ENCODE measurements around the gene NRXN3. TPM values are rescaled to one million over a fixed set of nuclear protein-coding genes. Genes with fewer than 3 reads are reported as not detected.

The NRXN3 gene
- polyA plus RNA-seq, 6 donors from 2014 or later = not detected

GRCh38 chr14:79530555-79530954 is 1360.4 kb downstream of the NRXN3 start:
- no peaks in the 10 kb centered on the region for H3K4me1 Mint-ChIP-seq
- no peaks in the 10 kb centered on the region for H3K36me3 Mint-ChIP-seq
- no peak overlapping the region for H3K27ac Mint-ChIP-seq
- DNase-seq (no peak), ATAC-seq (ENCODE audit: low read depth in 2 of 2) (no peak)
- peaks cover 0 to 5% (median 0%) of the 10 kb centered on the region in 7 donors for H3K9me3 Mint-ChIP-seq
- H3K27me3 Mint-ChIP-seq = no peaks in the 10 kb centered on the region
- H3K4me3 Mint-ChIP-seq = no peak overlapping the region

GRCh38 chr14:79534703-79535353 is 1364.7 kb downstream of the NRXN3 start:
- Mint-ChIP-seq H3K27me3 (no peaks in the 10 kb centered on the region), H3K9me3 (peaks cover 0 to 24% (median 8%) of the 10 kb centered on the region in 7 donors), H3K4me1 (no peaks in the 10 kb centered on the region), H3K27ac (no peak overlapping the region), H3K36me3 (no peaks in the 10 kb centered on the region), H3K4me3 (no peak overlapping the region)
- ATAC-seq (ENCODE audit: low read depth in 2 of 2) (no peak), DNase-seq (no peak)

DNA sequence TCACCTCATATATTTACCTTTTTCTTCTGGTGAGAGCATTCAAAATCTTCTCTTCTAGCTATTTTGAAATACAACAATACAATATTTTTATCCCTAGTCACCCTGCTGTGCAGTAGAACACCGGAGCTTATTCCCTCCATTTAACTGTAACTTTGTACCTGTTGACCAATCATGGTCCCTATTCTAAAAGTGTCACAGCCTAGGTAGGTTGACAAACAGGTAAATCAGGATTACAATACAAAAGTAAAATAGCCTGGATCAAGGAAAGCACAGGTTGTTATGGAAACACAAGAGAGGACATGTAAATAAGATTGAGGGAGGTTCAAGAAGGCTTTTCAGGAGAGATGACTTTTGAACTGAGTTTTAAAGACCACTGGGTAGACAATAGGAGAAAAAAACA is 1370.2 kb downstream of the NRXN3 start:
- H3K9me3 Mint-ChIP-seq = peaks cover 0 to 24% (median 9%) of the 10 kb centered on the region in 7 donors
- no peak for DNase-seq
- no peaks in the 10 kb centered on the region for H3K27me3 Mint-ChIP-seq
- ATAC-seq (ENCODE audit: low read depth in 2 of 2) = no peak
- H3K27ac Mint-ChIP-seq = no peak overlapping the region
- no peak overlapping the region for H3K4me3 Mint-ChIP-seq
- no peaks in the 10 kb centered on the region for H3K36me3 Mint-ChIP-seq
- H3K4me1 Mint-ChIP-seq = no peaks in the 10 kb centered on the region

- Mint-ChIP-seq H3K27ac (no peak overlapping the region), H3K27me3 (no peaks in the 10 kb centered on the region), H3K4me3 (no peak overlapping the region), H3K4me1 (no peaks in the 10 kb centered on the region), H3K36me3 (no peaks in the 10 kb centered on the region), H3K9me3 (peaks cover 0 to 18% (median 4%) of the 10 kb centered on the region in 7 donors)
- DNase-seq (no peak), ATAC-seq (ENCODE audit: low read depth in 2 of 2) (no peak)
Measured at GRCh38 chr14:79542121-79542520, 1371.9 kb downstream of the NRXN3 start.

DNA sequence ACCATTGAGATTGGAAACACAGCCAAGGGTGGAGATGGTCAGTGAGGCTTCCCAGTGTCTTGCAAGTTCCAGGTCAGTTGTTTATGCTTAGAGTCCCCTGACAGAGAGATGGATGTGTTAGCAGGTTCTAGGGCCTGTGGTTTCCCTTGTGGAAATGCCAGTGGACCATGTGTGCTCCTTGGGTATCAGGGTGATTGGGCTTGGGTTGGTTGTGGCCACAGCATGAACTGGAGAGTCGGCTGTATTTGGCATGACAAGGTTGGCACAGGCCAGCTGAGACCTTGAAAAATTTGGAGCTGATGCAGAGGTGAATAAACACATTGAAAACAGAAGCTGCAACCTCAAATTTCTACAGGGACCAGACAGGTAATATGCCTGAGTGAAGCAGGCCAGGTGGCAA is 1373.2 kb downstream of the NRXN3 start:
- H3K4me3 Mint-ChIP-seq = peak overlapping the region in 1 of 8 donors; percentile 25
- H3K4me1 Mint-ChIP-seq = no peaks in the 10 kb centered on the region
- peaks cover 3 to 24% (median 5%) of the 10 kb centered on the region in 7 donors for H3K9me3 Mint-ChIP-seq
- DNase-seq = no peak
- ATAC-seq (ENCODE audit: low read depth in 2 of 2) = no peak
- no peak overlapping the region for H3K27ac Mint-ChIP-seq
- no peaks in the 10 kb centered on the region for H3K36me3 Mint-ChIP-seq
- no peaks in the 10 kb centered on the region for H3K27me3 Mint-ChIP-seq

DNA sequence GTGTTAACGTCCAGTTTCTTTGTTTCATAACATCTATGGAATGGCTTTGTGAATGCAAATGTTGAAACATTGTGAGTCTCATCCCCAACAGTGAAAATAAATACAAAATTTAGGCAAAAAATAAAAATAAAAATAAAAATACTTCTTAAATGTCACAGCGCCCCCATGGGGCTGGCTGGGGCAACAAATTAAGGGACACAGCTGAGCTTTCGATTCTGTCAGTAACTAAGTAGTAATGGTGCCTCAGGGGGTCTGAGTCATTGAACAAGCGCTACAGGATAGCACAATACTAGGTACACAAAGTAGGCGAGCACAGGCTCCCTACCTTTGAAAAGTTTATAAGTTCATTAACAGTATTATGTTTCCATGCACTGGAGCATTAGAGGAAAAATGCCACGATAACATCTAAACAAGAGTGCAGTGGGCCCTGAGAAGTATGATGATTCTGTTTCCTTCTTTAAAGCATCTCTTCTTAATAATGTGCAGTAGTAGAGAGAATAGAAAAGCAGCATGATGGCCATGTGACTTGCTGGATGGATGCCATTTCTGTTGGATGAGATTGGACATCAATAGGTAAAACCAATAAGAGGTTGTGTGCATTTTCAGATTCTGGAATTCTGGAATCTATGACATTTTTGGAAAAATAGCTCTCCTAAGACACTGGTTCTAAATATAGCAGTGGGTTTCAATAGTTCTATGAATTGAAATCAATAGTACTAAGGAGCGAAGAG is 1374.0 kb downstream of the NRXN3 start:
- Mint-ChIP-seq H3K36me3 (no peaks in the 10 kb centered on the region), H3K4me3 (no peak overlapping the region), H3K9me3 (peaks cover 2 to 24% (median 5%) of the 10 kb centered on the region in 7 donors), H3K4me1 (no peaks in the 10 kb centered on the region), H3K27me3 (no peaks in the 10 kb centered on the region), H3K27ac (no peak overlapping the region)
- ATAC-seq (ENCODE audit: low read depth in 2 of 2) = no peak
- no peak for DNase-seq

DNA sequence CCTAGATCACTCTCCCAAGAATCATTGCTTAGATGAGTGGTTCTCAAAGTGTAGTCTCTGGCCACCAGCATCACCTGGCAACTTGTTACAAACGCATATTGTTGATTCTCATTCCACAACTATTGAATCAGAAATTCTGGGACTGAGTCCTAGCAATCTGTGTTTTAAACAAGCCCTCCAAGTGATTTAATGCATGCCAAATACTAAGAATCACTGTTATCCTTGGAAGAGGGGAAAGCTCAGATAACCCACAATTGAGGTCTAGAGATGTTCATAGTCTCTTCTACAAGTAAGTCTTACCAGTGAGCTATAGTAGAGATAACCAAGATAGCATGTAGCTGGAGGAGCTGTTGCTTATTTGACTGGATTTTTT is 1374.5 kb downstream of the NRXN3 start:
- no peak for ATAC-seq (ENCODE audit: low read depth in 2 of 2)
- H3K4me3 Mint-ChIP-seq = no peak overlapping the region
- H3K27me3 Mint-ChIP-seq = no peaks in the 10 kb centered on the region

GRCh38 chr14:79548836-79549235 is 1378.7 kb downstream of the NRXN3 start:
- no peak overlapping the region for H3K4me3 Mint-ChIP-seq
- H3K36me3 Mint-ChIP-seq = no peaks in the 10 kb centered on the region
- peaks cover 0 to 18% (median 3%) of the 10 kb centered on the region in 7 donors for H3K9me3 Mint-ChIP-seq
- no peak for ATAC-seq (ENCODE audit: low read depth in 2 of 2)
- no peak for DNase-seq
- H3K27me3 Mint-ChIP-seq = no peaks in the 10 kb centered on the region
- no peak overlapping the region for H3K27ac Mint-ChIP-seq
- no peaks in the 10 kb centered on the region for H3K4me1 Mint-ChIP-seq

More for the DNA sequence above, 1374.5 kb downstream of the NRXN3 start:
- H3K36me3 Mint-ChIP-seq = no peaks in the 10 kb centered on the region
- DNase-seq = no peak
- H3K4me1 Mint-ChIP-seq = no peaks in the 10 kb centered on the region
- no peak overlapping the region for H3K27ac Mint-ChIP-seq
- H3K9me3 Mint-ChIP-seq = peaks cover 0 to 21% (median 5%) of the 10 kb centered on the region in 7 donors

DNA sequence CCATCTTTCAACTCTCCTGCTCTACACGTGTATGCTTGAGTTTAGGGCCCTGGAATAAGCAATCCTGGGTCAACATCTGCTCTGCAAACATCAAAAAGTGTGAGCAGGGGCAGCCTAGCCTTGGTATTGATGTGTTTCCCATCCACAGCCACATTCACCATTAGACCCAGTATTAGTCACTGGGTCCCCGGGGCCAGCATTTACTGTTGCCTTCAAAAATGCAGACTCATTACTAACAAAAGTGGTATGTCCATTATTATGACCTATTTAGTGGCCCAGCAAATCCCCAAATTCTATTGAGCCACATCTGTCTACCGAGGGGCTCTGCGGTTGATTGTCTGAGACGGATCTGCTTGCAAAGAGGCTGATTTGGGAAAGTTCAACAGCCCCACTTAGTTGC is 1379.3 kb downstream of the NRXN3 start:
- DNase-seq (no peak), ATAC-seq (ENCODE audit: low read depth in 2 of 2) (no peak)
- no peaks in the 10 kb centered on the region for H3K36me3 Mint-ChIP-seq
- H3K27me3 Mint-ChIP-seq = no peaks in the 10 kb centered on the region
- no peak overlapping the region for H3K27ac Mint-ChIP-seq
- no peaks in the 10 kb centered on the region for H3K4me1 Mint-ChIP-seq
- no peak overlapping the region for H3K4me3 Mint-ChIP-seq
- H3K9me3 Mint-ChIP-seq = peaks cover 0 to 15% (median 4%) of the 10 kb centered on the region in 7 donors

- H3K9me3 Mint-ChIP-seq = peaks cover 0 to 7% (median 4%) of the 10 kb centered on the region in 7 donors
- no peak for DNase-seq
- H3K4me3 Mint-ChIP-seq = no peak overlapping the region
- no peaks in the 10 kb centered on the region for H3K27me3 Mint-ChIP-seq
- H3K27ac Mint-ChIP-seq = no peak overlapping the region
- no peaks in the 10 kb centered on the region for H3K4me1 Mint-ChIP-seq
- no peaks in the 10 kb centered on the region for H3K36me3 Mint-ChIP-seq
- no peak for ATAC-seq (ENCODE audit: low read depth in 2 of 2)
Measured at GRCh38 chr14:79551523-79551922, 1381.3 kb downstream of the NRXN3 start.

GRCh38 chr14:79552778-79553177 is 1382.6 kb downstream of the NRXN3 start:
- DNase-seq (no peak), ATAC-seq (ENCODE audit: low read depth in 2 of 2) (no peak)
- no peaks in the 10 kb centered on the region for H3K4me1 Mint-ChIP-seq
- H3K27me3 Mint-ChIP-seq = no peaks in the 10 kb centered on the region
- H3K9me3 Mint-ChIP-seq = peaks cover 0 to 9% (median 2%) of the 10 kb centered on the region in 7 donors
- H3K36me3 Mint-ChIP-seq = no peaks in the 10 kb centered on the region
- no peak overlapping the region for H3K27ac Mint-ChIP-seq
- no peak overlapping the region for H3K4me3 Mint-ChIP-seq

DNA sequence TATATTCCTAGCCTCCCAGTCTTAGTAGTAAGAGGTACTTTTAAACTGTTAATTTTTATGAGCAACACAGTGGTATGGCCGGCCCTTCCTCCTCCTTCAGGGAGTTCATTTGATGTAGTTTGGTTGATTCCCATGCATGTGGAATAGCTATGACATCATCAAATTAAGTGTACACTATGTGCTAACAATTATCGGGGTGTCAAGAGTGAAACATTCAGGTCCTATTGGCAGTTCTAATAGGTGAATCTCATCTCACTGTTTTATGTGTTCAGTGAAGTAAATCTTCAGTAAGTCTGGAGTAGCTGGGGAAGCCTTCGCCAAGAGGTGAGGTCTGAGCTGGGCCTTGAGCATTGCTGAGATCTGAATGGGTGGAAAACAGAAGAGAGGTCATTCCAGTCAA is 1384.6 kb downstream of the NRXN3 start:
- no peaks in the 10 kb centered on the region for H3K27me3 Mint-ChIP-seq
- DNase-seq (no peak), ATAC-seq (ENCODE audit: low read depth in 2 of 2) (no peak)
- H3K4me1 Mint-ChIP-seq = no peaks in the 10 kb centered on the region
- H3K27ac Mint-ChIP-seq = no peak overlapping the region
- H3K4me3 Mint-ChIP-seq = no peak overlapping the region
- peaks cover 0 to 22% (median 8%) of the 10 kb centered on the region in 7 donors for H3K9me3 Mint-ChIP-seq
- H3K36me3 Mint-ChIP-seq = no peaks in the 10 kb centered on the region

- Mint-ChIP-seq H3K36me3 (no peaks in the 10 kb centered on the region), H3K4me3 (no peak overlapping the region), H3K9me3 (peaks cover 0 to 22% (median 8%) of the 10 kb centered on the region in 7 donors)
Measured at GRCh38 chr14:79555429-79555828, 1385.3 kb downstream of the NRXN3 start.

GRCh38 chr14:79557309-79557708 is 1387.1 kb downstream of the NRXN3 start:
- no peak overlapping the region for H3K4me3 Mint-ChIP-seq
- no peaks in the 10 kb centered on the region for H3K36me3 Mint-ChIP-seq
- no peak for DNase-seq
- H3K9me3 Mint-ChIP-seq = peaks cover 0 to 22% (median 8%) of the 10 kb centered on the region in 7 donors
- no peaks in the 10 kb centered on the region for H3K4me1 Mint-ChIP-seq
- no peak for ATAC-seq (ENCODE audit: low read depth in 2 of 2)
- no peak overlapping the region for H3K27ac Mint-ChIP-seq
- no peaks in the 10 kb centered on the region for H3K27me3 Mint-ChIP-seq

More at GRCh38 chr14:79555429-79555828, 1385.3 kb downstream of the NRXN3 start:
- no peak for DNase-seq
- Mint-ChIP-seq H3K27me3 (no peaks in the 10 kb centered on the region), H3K27ac (no peak overlapping the region), H3K4me1 (no peaks in the 10 kb centered on the region)
- ATAC-seq (ENCODE audit: low read depth in 2 of 2) = no peak

Measured in naive B cell (primary cell).